C4-2B (cell line): ENCODE results near the gene FBXO7.

Experiments used
- CTCF ChIP-seq: fragments of 450-650 bp; conservative IDR thresholded peaks from 2 replicates; pipeline ENCODE4 v1.5.1; 2017; ENCODE audit warnings: mild to moderate bottlenecking
- ZFX ChIP-seq: fragments of 450-650 bp; IDR thresholded peaks from 2 replicates; pipeline ENCODE4 v1.6.1; 2017

GRCh38 chr22:32544953-32545558 is 70.4 kb downstream of the FBXO7 start:
- TF ChIP-seq CTCF: no peak
- TF ChIP-seq ZFX: no peak
